ENCODE measurements around the gene IRS2. TPM values are rescaled to one million over a fixed set of nuclear protein-coding genes. Genes with fewer than 3 reads are reported as not detected.

Gene IRS2
- total and polyA plus RNA-seq, 7 donors = 9.3 to 40.8 (median 18.2) TPM

GRCh38 chr13:109719962-109720646 lies 66.3 kb downstream of the IRS2 start:
- 81 to 87% (median 81%) methylated on average over 7 of the region's 7 CpGs for WGBS, 3 donors
- intact Hi-C loops (cut with DNase I) = no loop called here
- DNase-seq = no peak

GRCh38 chr13:109718726-109719125 lies 67.7 kb downstream of the IRS2 start:
- no peak for TF ChIP-seq CTCF (IDR thresholded peaks at IDR 0.05)
- Histone ChIP-seq H3K4me3 (no peak overlapping the region), H3K9me3 (no peaks in the 10 kb centered on the region), H3K36me3 (ENCODE audit: insufficient read depth in 1 of 2, low read depth in 1 of 2) (no peaks in the 10 kb centered on the region), H3K27me3 (ENCODE audit: insufficient read depth in 3 of 3, low read length in 2 of 3) (peaks cover 0 to 6% (median 3%) of the 10 kb centered on the region in 3 donors), H3K27ac (no peak overlapping the region), H3K4me1 (peaks cover 2% of the 10 kb centered on the region)
- no peak for ATAC-seq
- intact Hi-C loops (cut with DNase I) = no loop called here
- no peak for DNase-seq

More at GRCh38 chr13:109719962-109720646, 66.3 kb downstream of the IRS2 start:
- H3K27ac ChIP-seq = no peak overlapping the region
- no peak for TF ChIP-seq CTCF (IDR thresholded peaks at IDR 0.05)
- no peak overlapping the region for H3K4me3 ChIP-seq
- H3K36me3 ChIP-seq (ENCODE audit: insufficient read depth in 1 of 2, low read depth in 1 of 2) = no peaks in the 10 kb centered on the region
- H3K9me3 ChIP-seq = no peaks in the 10 kb centered on the region
- no peak for ATAC-seq
- peaks cover 0 to 6% (median 3%) of the 10 kb centered on the region in 3 donors for H3K27me3 ChIP-seq (ENCODE audit: insufficient read depth in 3 of 3, low read length in 2 of 3)
- peaks cover 2% of the 10 kb centered on the region for H3K4me1 ChIP-seq

- peaks cover 0 to 6% (median 3%) of the 10 kb centered on the region in 3 donors for H3K27me3 ChIP-seq (ENCODE audit: insufficient read depth in 3 of 3, low read length in 2 of 3)
- ATAC-seq (no peak), DNase-seq (no peak)
- H3K36me3 ChIP-seq (ENCODE audit: insufficient read depth in 1 of 2, low read depth in 1 of 2) = no peaks in the 10 kb centered on the region
- TF ChIP-seq CTCF (IDR thresholded peaks at IDR 0.05) = no peak
- intact Hi-C loops (cut with DNase I) = no loop called here
- 91 to 94% (median 93%) methylated on average over 6 of the region's 6 CpGs for WGBS, 3 donors
- no peaks in the 10 kb centered on the region for H3K9me3 ChIP-seq
- no peak overlapping the region for H3K27ac ChIP-seq
- H3K4me1 ChIP-seq = peaks cover 2% of the 10 kb centered on the region
- no peak overlapping the region for H3K4me3 ChIP-seq
These were observed 68.7 kb downstream of the IRS2 start for GRCh38 chr13:109717686-109718085.

- DNase-seq (peak; percentile 51 to 74), ATAC-seq (peak; percentile 88 to 98 (median 97))
- WGBS, 3 donors = 58 to 66% (median 62%) methylated on average over 1 of the region's 1 CpG
- TF ChIP-seq CTCF (IDR thresholded peaks at IDR 0.05) = no peak
- Histone ChIP-seq H3K4me3 (no peak overlapping the region), H3K27me3 (ENCODE audit: insufficient read depth in 3 of 3, low read length in 2 of 3) (peaks cover 0 to 6% (median 3%) of the 10 kb centered on the region in 3 donors), H3K4me1 (peaks cover 2% of the 10 kb centered on the region), H3K27ac (peak overlapping the region; percentile 27), H3K36me3 (ENCODE audit: insufficient read depth in 1 of 2, low read depth in 1 of 2) (no peaks in the 10 kb centered on the region), H3K9me3 (no peaks in the 10 kb centered on the region)
- intact Hi-C loops (cut with DNase I) = no loop called here
These were observed 70.5 kb downstream of the IRS2 start for GRCh38 chr13:109715902-109716301.

GRCh38 chr13:109713681-109714080 lies 72.7 kb downstream of the IRS2 start:
- intact Hi-C loops (cut with DNase I) = no loop called here
- 72 to 77% (median 74%) methylated on average over 4 of the region's 4 CpGs for WGBS, 3 donors

More at GRCh38 chr13:109713681-109714080, 72.7 kb downstream of the IRS2 start:
- H3K9me3 ChIP-seq = no peaks in the 10 kb centered on the region
- peaks cover 0 to 6% (median 3%) of the 10 kb centered on the region in 3 donors for H3K27me3 ChIP-seq (ENCODE audit: insufficient read depth in 3 of 3, low read length in 2 of 3)
- no peak for DNase-seq
- no peak overlapping the region for H3K4me3 ChIP-seq
- H3K36me3 ChIP-seq (ENCODE audit: insufficient read depth in 1 of 2, low read depth in 1 of 2) = no peaks in the 10 kb centered on the region
- H3K27ac ChIP-seq = no peak overlapping the region
- peaks cover 2% of the 10 kb centered on the region for H3K4me1 ChIP-seq
- no peak for TF ChIP-seq CTCF (IDR thresholded peaks at IDR 0.05)
- no peak for ATAC-seq

Measured in psoas muscle (tissue), 8 donors.